GF-D8 (cell line): ENCODE measurements around the gene IPCEF1.

ENCODE experiments used
- DNase-seq: peaks from one replicate; lab custom pipeline; 2025; lab: John Stamatoyannopoulos, UW

IPCEF1 gene

GRCh38 chr6:154356690-154357089, at the start of gene IPCEF1:
Gene IPCEF1, minus strand, starts transcription at chr6:154356803. Its CDS starts 90,856 bp downstream, at chr6:154265947.
- DNase-seq = peak; percentile 89

- no peak for DNase-seq
Measured at GRCh38 chr6:154406301-154406700, 49.7 kb upstream of the IPCEF1 start.

GRCh38 chr6:154404791-154405400, 48.3 kb upstream of the IPCEF1 start:
- DNase-seq = no peak

- no peak for DNase-seq
Measured at GRCh38 chr6:154403788-154404187, 47.2 kb upstream of the IPCEF1 start.

- DNase-seq = no peak
Measured at GRCh38 chr6:154402081-154402780, 45.6 kb upstream of the IPCEF1 start.

- DNase-seq = no peak
Measured at GRCh38 chr6:154399097-154399496, 42.5 kb upstream of the IPCEF1 start.

- no peak for DNase-seq
Measured at GRCh38 chr6:154397491-154398195, 41.0 kb upstream of the IPCEF1 start.

- DNase-seq = no peak
Measured at GRCh38 chr6:154395878-154396277, 39.3 kb upstream of the IPCEF1 start.

GRCh38 chr6:154395316-154395715, 38.7 kb upstream of the IPCEF1 start:
- no peak for DNase-seq

GRCh38 chr6:154394571-154394970, 38.0 kb upstream of the IPCEF1 start:
- no peak for DNase-seq

GRCh38 chr6:154390034-154390433, 33.4 kb upstream of the IPCEF1 start:
- no peak for DNase-seq

- DNase-seq = no peak
Measured at GRCh38 chr6:154388803-154389202, 32.2 kb upstream of the IPCEF1 start.

GRCh38 chr6:154386848-154387717, 30.5 kb upstream of the IPCEF1 start:
- DNase-seq = no peak

GRCh38 chr6:154384191-154384590, 27.6 kb upstream of the IPCEF1 start:
- no peak for DNase-seq

GRCh38 chr6:154383273-154383672, 26.7 kb upstream of the IPCEF1 start:
- DNase-seq = no peak

- no peak for DNase-seq
Measured at GRCh38 chr6:154382740-154383139, 26.1 kb upstream of the IPCEF1 start.

- no peak for DNase-seq
Measured at GRCh38 chr6:154381548-154381947, 24.9 kb upstream of the IPCEF1 start.

GRCh38 chr6:154380741-154381140, 24.1 kb upstream of the IPCEF1 start:
- no peak for DNase-seq

- no peak for DNase-seq
Measured at GRCh38 chr6:154379585-154379984, 23.0 kb upstream of the IPCEF1 start.

GRCh38 chr6:154378518-154378917, 21.9 kb upstream of the IPCEF1 start:
- DNase-seq = no peak

- DNase-seq = no peak
Measured at GRCh38 chr6:154377726-154378125, 21.1 kb upstream of the IPCEF1 start.

- no peak for DNase-seq
Measured at GRCh38 chr6:154373971-154374370, 17.4 kb upstream of the IPCEF1 start.
